Measurements from ENCODE around the gene SGSM1.

Gene SGSM1

DNA sequence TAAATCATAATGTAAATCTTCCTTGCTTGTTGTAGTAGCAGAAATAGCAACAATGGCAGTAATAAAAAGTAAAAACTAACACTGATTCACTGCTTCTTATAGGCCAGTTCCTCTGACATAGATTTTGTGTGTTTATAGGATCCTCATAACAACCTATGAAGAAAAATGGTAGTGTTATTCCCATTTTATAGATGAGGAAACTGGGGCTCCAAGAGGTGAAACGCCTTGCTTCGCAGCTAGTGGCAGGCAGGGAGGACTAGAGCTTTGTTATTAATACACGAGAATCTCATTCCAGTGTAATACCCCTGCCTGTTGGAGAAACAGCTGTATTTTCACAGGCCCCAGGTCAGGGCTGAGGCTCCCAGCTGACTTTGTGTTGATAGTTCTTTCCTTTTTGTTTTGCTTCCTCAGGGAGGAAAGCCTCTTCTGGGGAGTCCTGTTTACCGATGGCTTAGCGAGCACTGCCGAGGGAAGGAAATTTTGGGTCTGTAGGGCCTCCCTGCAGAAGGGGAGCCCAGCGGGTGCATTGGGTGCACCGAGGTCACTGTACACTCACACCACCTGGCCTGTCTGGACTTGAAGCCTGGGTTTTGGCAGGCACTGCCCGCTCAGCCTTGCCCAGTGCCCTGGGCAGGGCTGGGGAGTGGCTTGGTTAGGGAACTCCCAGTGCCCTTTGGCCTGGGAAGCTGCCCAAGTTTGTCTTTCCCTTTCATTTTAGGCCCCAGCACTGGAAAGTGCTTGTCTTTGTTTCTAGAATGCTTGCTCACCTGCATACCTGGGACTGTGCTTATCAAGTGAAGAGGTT lies 160.0 kb downstream of the SGSM1 start:
- TF ChIP-seq, protein P1, sequence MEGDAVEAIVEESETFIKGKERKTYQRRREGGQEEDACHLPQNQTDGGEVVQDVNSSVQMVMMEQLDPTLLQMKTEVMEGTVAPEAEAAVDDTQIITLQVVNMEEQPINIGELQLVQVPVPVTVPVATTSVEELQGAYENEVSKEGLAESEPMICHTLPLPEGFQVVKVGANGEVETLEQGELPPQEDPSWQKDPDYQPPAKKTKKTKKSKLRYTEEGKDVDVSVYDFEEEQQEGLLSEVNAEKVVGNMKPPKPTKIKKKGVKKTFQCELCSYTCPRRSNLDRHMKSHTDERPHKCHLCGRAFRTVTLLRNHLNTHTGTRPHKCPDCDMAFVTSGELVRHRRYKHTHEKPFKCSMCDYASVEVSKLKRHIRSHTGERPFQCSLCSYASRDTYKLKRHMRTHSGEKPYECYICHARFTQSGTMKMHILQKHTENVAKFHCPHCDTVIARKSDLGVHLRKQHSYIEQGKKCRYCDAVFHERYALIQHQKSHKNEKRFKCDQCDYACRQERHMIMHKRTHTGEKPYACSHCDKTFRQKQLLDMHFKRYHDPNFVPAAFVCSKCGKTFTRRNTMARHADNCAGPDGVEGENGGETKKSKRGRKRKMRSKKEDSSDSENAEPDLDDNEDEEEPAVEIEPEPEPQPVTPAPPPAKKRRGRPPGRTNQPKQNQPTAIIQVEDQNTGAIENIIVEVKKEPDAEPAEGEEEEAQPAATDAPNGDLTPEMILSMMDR (IDR thresholded peaks at IDR 0.05), result no peak
- Mint-ChIP-seq H3K27ac (peak overlapping the region; percentile 90), H3K9me3 (no peaks in the 10 kb centered on the region), H3K4me3 (no peak overlapping the region), H3K4me1 (peaks cover 31% of the 10 kb centered on the region), H3K27me3 (ENCODE audit: low read depth, poor library complexity) (no peaks in the 10 kb centered on the region), H3K36me3 (ENCODE audit: low read depth) (peaks cover 13% of the 10 kb centered on the region)
- DNase-seq, result no peak

DNA sequence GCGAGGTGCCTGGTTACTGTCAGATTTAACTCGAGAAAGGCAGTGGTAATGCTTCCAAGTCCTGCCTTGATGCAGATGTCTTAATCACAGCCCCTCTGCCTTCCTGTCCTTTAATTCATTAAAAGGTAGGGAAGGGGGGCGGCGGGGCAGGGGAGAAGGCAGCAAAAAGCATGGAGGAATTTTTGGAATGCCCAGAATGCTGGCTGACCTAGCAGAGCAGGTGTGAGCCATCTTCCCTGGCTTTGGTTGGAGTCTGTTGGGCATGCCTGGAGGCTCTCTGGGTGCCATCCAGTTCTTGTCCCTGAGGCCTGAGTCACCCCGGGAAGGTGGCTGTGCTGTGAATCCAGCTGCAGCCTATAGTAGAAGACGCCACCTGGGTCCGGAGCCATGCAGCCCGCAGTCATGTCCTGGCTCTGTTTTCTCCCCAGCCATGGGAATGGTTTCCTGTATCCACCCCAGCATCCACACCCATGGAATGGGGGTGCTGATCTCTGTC lies 162.1 kb downstream of the SGSM1 start:
- DNase-seq, result no peak
- no peak overlapping the region for H3K4me3 Mint-ChIP-seq

DNA sequence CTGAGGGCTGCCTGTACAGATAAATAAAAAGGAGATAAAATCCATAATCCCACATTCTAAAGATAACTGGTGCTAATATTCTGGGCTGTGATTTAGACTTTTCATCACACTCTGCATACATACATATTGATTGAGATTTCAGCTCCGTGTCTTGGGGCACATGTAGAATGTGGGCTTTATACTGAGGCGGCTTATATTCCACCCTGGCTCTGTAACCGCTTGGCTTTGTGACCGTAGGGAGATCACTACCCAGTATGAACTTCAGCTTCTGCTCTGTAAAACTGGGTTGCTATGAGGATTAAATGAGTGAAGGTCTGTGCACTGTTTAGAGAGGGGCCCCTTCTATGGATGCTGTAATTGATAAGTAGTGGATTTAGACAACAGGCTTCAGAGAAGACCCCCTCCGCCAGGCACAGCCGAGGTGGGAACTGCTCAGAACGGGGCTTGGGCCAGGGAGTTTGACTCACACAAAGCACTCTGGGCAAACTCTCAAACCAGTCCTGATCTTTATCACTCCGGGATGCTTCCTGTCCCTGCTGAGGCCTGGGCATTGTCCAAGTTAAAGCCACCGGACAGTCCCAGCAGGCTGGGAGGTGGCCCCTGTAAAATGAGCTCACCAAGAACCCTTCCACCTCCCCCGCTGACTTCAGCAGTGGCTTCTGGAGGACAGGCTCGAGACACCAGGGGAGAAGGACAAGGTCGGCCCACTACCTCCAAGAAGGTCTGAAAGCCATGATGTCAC lies 163.7 kb downstream of the SGSM1 start:
- H3K36me3 Mint-ChIP-seq (ENCODE audit: low read depth), result peaks cover 3% of the 10 kb centered on the region
- DNase-seq, result no peak
- peaks cover 6% of the 10 kb centered on the region for H3K27me3 Mint-ChIP-seq (ENCODE audit: low read depth, poor library complexity)
- peaks cover 31% of the 10 kb centered on the region for H3K4me1 Mint-ChIP-seq
- H3K27ac Mint-ChIP-seq, result peak overlapping the region; percentile 57
- no peak overlapping the region for H3K4me3 Mint-ChIP-seq
- TF ChIP-seq, protein P1 (IDR thresholded peaks at IDR 0.05), result no peak
- no peaks in the 10 kb centered on the region for H3K9me3 Mint-ChIP-seq

More for the DNA sequence above, 162.1 kb downstream of the SGSM1 start:
- Mint-ChIP-seq H3K27me3 (ENCODE audit: low read depth, poor library complexity) (peaks cover 6% of the 10 kb centered on the region), H3K27ac (no peak overlapping the region), H3K36me3 (ENCODE audit: low read depth) (peaks cover 5% of the 10 kb centered on the region), H3K9me3 (no peaks in the 10 kb centered on the region), H3K4me1 (peaks cover 34% of the 10 kb centered on the region)
- TF ChIP-seq, protein P1 (IDR thresholded peaks at IDR 0.05), result no peak

DNA sequence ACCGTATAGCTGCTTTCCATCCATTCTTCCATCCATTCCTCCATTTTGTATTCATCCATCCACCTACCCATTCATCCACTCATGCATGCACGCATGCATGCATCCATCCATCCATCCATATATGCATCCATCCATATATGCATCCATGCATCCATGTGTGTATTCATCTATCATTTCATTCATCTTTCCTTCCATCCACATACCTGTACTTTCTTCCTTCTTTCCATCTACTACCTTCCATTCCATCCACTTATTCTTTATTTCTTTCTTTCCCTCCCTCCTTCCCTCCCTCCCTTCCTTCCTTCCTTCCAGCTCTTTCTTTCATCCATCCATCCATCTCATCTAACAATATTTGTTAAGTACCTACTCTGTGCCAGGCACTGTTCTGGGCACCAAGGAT lies 166.4 kb downstream of the SGSM1 start:
- H3K4me3 Mint-ChIP-seq, result no peak overlapping the region

DNA sequence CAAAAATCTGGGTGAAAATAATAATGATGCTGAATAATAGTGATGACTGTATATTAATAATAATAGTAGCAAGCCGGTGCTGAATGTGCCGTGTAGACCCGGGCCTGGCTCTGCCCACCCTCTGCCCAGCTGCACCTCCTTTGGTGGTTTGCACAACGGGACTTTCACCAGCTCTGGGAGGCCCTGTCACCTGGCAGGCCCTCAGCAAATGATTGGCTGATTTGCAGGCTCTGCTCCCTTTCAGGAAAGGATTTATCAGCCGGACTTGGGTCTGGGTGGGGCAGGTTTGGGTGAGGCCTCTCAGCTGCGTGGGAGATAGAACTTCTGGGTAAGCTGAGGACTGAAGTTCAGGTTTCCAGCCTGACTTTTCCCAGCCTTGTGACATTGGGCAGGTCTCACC lies 167.9 kb downstream of the SGSM1 start:
- peaks cover 6% of the 10 kb centered on the region for H3K27me3 Mint-ChIP-seq (ENCODE audit: low read depth, poor library complexity)

More for the DNA sequence above, 166.4 kb downstream of the SGSM1 start:
- peaks cover 6% of the 10 kb centered on the region for H3K27me3 Mint-ChIP-seq (ENCODE audit: low read depth, poor library complexity)
- DNase-seq, result no peak
- peaks cover 41% of the 10 kb centered on the region for H3K4me1 Mint-ChIP-seq
- no peaks in the 10 kb centered on the region for H3K9me3 Mint-ChIP-seq
- no peak overlapping the region for H3K27ac Mint-ChIP-seq
- no peaks in the 10 kb centered on the region for H3K36me3 Mint-ChIP-seq (ENCODE audit: low read depth)
- TF ChIP-seq, protein P1 (IDR thresholded peaks at IDR 0.05), result no peak

More for the DNA sequence above, 167.9 kb downstream of the SGSM1 start:
- no peak overlapping the region for H3K4me3 Mint-ChIP-seq
- no peaks in the 10 kb centered on the region for H3K36me3 Mint-ChIP-seq (ENCODE audit: low read depth)
- no peaks in the 10 kb centered on the region for H3K9me3 Mint-ChIP-seq
- H3K4me1 Mint-ChIP-seq, result peaks cover 52% of the 10 kb centered on the region
- DNase-seq, result no peak
- H3K27ac Mint-ChIP-seq, result no peak overlapping the region
- TF ChIP-seq, protein P1 (IDR thresholded peaks at IDR 0.05), result no peak
